Progenitor cell of endocrine pancreas (in vitro differentiated cells): ENCODE results near the gene B3GLCT. TPM values are rescaled to one million over a fixed set of nuclear protein-coding genes. Genes with fewer than 3 reads are reported as not detected.

Experiments
- DNase-seq: peaks from one replicate; pipeline ENCODE4 v3.0.0; 2021; ENCODE audit warnings: low spot score; ENCODE audit not compliant: unreplicated experiment
- H3K27ac Mint-ChIP-seq: 2 replicates; pipeline ENCODE4 v1.8.0; 2021; ENCODE audit warnings: mild to moderate bottlenecking, moderate library complexity, mixed read lengths
- H3K27me3 Mint-ChIP-seq: 2 replicates; pipeline ENCODE4 v1.8.0; 2021; ENCODE audit warnings: mixed read lengths
- H3K36me3 Mint-ChIP-seq: 2 replicates; pipeline ENCODE4 v1.8.0; 2022; ENCODE audit warnings: mixed read lengths; ENCODE audit not compliant: insufficient read depth
- H3K4me1 Mint-ChIP-seq: 2 replicates; pipeline ENCODE4 v1.8.0; 2021; ENCODE audit warnings: low read depth, mixed read lengths
- H3K4me3 Mint-ChIP-seq: 2 replicates; pipeline ENCODE4 v1.8.0; 2021; ENCODE audit warnings: low read depth, mild to moderate bottlenecking, moderate library complexity, mixed read lengths
- H3K9me3 Mint-ChIP-seq: 2 replicates; pipeline ENCODE4 v1.8.0; 2021; ENCODE audit warnings: low read depth, mixed read lengths
- total RNA-seq: library from RNA; stranded (reverse); gene quantifications from 2 replicates; pipeline ENCODE4 v1.2.1, GENCODE V29; 2021
- TF ChIP-seq, protein P1 (sequence below): fragments of 200-600 bp; sonication (generic); IDR thresholded peaks from one replicate; pipeline ENCODE4 v1.5.0; 2021; ENCODE audit warnings: antibody characterized with exemption, mild to moderate bottlenecking; ENCODE audit not compliant: unreplicated experiment

The B3GLCT gene
- total RNA-seq, 1 donor from 2014 or later = 6.6 TPM

DNA sequence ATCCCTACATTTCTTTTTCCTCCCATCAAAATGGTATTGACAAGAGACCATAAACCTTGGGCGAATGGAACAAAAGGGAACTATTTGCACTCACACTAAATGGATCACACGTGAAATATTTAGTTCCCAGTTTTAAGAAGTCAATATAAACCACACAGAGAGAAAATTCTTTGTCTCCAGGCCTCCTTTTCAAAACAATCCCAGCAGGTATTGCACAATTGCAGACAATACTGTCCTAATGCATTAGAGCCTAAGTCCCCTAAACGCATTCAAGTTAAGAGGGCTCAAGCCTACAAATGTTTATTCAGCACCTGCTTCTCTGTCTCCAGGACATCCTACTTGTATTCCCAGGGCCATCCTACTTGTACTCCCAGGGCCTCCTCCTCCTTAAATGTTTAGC, 1.3 kb upstream of the B3GLCT start:
- H3K9me3 Mint-ChIP-seq = no peaks in the 10 kb centered on the region
- H3K4me1 Mint-ChIP-seq = peaks cover 13% of the 10 kb centered on the region

DNA sequence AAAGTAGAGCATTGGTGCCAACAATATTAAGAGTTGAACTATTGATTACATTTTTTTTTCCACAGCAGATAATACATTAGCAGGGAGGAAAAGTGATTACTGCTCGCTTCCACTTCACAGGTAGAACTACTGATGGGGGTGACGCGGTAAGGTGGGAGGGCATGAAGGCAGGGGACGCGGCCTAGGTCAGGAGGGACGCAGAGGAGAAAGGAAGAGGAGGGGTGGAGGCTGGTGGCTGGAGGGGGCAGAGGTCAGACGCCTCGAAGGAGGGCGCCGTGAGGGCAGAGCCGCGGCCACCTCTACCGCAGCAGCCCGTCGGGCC, 287 bp upstream of the B3GLCT start:
- peak overlapping the region; percentile 69 for H3K27ac Mint-ChIP-seq
- no peaks in the 10 kb centered on the region for H3K36me3 Mint-ChIP-seq
- DNase-seq = no peak
- peaks cover 13% of the 10 kb centered on the region for H3K27me3 Mint-ChIP-seq
- TF ChIP-seq, protein P1, sequence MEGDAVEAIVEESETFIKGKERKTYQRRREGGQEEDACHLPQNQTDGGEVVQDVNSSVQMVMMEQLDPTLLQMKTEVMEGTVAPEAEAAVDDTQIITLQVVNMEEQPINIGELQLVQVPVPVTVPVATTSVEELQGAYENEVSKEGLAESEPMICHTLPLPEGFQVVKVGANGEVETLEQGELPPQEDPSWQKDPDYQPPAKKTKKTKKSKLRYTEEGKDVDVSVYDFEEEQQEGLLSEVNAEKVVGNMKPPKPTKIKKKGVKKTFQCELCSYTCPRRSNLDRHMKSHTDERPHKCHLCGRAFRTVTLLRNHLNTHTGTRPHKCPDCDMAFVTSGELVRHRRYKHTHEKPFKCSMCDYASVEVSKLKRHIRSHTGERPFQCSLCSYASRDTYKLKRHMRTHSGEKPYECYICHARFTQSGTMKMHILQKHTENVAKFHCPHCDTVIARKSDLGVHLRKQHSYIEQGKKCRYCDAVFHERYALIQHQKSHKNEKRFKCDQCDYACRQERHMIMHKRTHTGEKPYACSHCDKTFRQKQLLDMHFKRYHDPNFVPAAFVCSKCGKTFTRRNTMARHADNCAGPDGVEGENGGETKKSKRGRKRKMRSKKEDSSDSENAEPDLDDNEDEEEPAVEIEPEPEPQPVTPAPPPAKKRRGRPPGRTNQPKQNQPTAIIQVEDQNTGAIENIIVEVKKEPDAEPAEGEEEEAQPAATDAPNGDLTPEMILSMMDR = no peak
- peak overlapping the region; percentile 74 for H3K4me3 Mint-ChIP-seq
- no peaks in the 10 kb centered on the region for H3K9me3 Mint-ChIP-seq
- H3K4me1 Mint-ChIP-seq = peaks cover 16% of the 10 kb centered on the region

More for the DNA sequence above, 1.3 kb upstream of the B3GLCT start:
- TF ChIP-seq, protein P1 = no peak
- no peak for DNase-seq
- Mint-ChIP-seq H3K27me3 (peaks cover 10% of the 10 kb centered on the region), H3K27ac (no peak overlapping the region), H3K4me3 (no peak overlapping the region), H3K36me3 (no peaks in the 10 kb centered on the region)

DNA sequence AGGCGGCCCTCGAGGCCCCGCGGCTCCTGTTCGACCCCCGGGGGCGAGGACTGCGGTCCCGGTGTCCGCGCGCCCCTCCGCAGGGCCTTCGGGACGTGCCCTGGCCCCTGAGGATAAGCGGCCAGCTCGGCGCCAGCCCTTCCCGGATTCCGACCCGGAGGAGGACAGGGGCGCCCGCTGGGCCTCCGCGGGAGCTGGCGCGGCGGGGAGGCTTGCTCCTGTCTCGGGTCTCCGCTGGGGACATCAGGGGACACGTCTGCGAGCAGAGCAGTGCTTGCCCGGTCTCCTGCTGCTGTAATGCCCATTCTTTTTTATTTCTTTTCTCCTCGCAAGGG, 829 bp downstream of the B3GLCT start:
- Mint-ChIP-seq H3K4me3 (peak overlapping the region; percentile 77), H3K36me3 (no peaks in the 10 kb centered on the region), H3K27ac (peak overlapping the region; percentile 89), H3K4me1 (peaks cover 18% of the 10 kb centered on the region), H3K9me3 (no peaks in the 10 kb centered on the region), H3K27me3 (peaks cover 7% of the 10 kb centered on the region)
- TF ChIP-seq, protein P1 = no peak
- peak; percentile 53 for DNase-seq

DNA sequence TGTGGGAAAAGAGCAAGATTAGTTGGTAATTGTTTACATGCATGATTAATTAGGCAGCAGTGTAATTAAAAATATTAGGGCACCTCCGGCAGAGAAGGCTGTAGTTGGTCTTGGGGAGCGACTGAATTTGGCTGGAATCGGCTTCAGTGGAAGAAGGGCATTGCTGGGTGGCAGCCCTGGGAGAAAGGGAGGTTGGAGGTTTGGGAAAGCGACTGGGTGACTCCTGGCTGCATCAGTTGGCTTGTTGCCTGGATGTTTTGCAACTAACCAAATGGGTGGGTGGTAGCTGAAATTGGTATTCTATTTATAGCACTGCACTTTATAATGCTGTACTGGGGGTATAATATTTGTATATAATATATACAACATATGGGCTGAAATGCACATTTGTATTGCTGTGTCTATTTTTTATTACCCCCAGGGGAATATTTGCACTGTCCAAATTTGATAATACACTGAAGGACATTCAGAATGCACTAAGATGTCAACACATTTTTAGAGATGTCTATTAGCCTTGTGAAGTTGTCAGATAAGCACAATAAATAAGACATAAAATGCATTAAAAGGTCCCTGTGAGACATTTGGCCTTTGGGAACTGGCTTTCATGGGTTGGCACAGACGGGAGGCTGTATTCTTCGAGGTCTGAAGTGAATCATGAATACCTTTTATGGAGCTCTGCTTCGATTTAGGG, 1.7 kb downstream of the B3GLCT start:
- peak overlapping the region; percentile 77 for H3K4me3 Mint-ChIP-seq
- no peak for DNase-seq
- H3K27me3 Mint-ChIP-seq = peaks cover 6% of the 10 kb centered on the region
- no peaks in the 10 kb centered on the region for H3K9me3 Mint-ChIP-seq
- TF ChIP-seq, protein P1 = no peak
- H3K27ac Mint-ChIP-seq = no peak overlapping the region
- no peaks in the 10 kb centered on the region for H3K36me3 Mint-ChIP-seq
- H3K4me1 Mint-ChIP-seq = peaks cover 18% of the 10 kb centered on the region

DNA sequence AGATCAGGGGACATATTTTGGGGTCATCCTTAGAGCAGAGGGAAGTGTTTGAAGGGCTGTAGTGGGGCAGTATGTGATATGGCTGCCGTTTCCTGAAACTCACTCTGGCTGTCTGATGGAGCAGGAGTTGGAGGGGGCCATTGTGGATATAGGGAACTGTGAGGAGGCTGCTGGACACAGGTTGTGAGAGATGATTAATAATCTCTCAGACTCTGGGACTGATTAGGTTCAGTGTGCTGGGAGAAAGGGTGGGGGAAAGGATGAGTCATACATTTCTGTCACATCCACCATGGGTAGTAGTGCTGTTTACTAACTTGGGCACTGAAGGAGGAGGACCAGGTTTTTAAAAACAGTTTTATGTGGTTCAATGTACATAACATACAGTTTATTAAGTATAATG, 4.8 kb downstream of the B3GLCT start:
- no peak overlapping the region for H3K27ac Mint-ChIP-seq
- TF ChIP-seq, protein P1 = no peak
- H3K9me3 Mint-ChIP-seq = no peaks in the 10 kb centered on the region
- no peak overlapping the region for H3K4me3 Mint-ChIP-seq
- H3K27me3 Mint-ChIP-seq = peaks cover 4% of the 10 kb centered on the region
- no peak for DNase-seq
- H3K36me3 Mint-ChIP-seq = no peaks in the 10 kb centered on the region
- H3K4me1 Mint-ChIP-seq = peaks cover 13% of the 10 kb centered on the region
